Effector CD8-positive, alpha-beta T cell (primary cell): ENCODE results near the gene LHCGR.
"Not testable (repeated sequence)": the region's sequence is repeated elsewhere in the genome, so short reads cannot be mapped to it uniquely, and the experiment has no call there.

ENCODE experiments used
- DNase-seq: peaks from one replicate; lab custom pipeline; 2025; lab: John Stamatoyannopoulos, UW

LHCGR gene

GRCh38 chr2:48709096-48710034, 46.2 kb downstream of the LHCGR start:
- DNase-seq: no peak

- DNase-seq: no peak
Measured at GRCh38 chr2:48707466-48707865, 48.1 kb downstream of the LHCGR start.

- DNase-seq: not testable (repeated sequence)
Measured at GRCh38 chr2:48703621-48704020, 51.9 kb downstream of the LHCGR start.

GRCh38 chr2:48699348-48699930, 56.1 kb downstream of the LHCGR start:
- DNase-seq: no peak

GRCh38 chr2:48696881-48697280, 58.6 kb downstream of the LHCGR start:
- DNase-seq: no peak

GRCh38 chr2:48695991-48696390, 59.5 kb downstream of the LHCGR start:
- DNase-seq: no peak

- no peak for DNase-seq
Measured at GRCh38 chr2:48694149-48694548, 61.4 kb downstream of the LHCGR start.

- no peak for DNase-seq
Measured at GRCh38 chr2:48693645-48694044, 61.9 kb downstream of the LHCGR start.

- DNase-seq: no peak
Measured at GRCh38 chr2:48693066-48693465, 62.5 kb downstream of the LHCGR start.

GRCh38 chr2:48691935-48692691, 63.4 kb downstream of the LHCGR start:
- no peak for DNase-seq

GRCh38 chr2:48685126-48685525, 70.4 kb downstream of the LHCGR start:
- DNase-seq: no peak

GRCh38 chr2:48677450-48677849, 78.1 kb downstream of the LHCGR start:
- DNase-seq: no peak

GRCh38 chr2:48674933-48675332, 80.6 kb downstream of the LHCGR start:
- no peak for DNase-seq

- no peak for DNase-seq
Measured at GRCh38 chr2:48673581-48673980, 81.9 kb downstream of the LHCGR start.

GRCh38 chr2:48668992-48669391, 86.5 kb downstream of the LHCGR start:
- no peak for DNase-seq

GRCh38 chr2:48651158-48651790, 104.2 kb downstream of the LHCGR start:
- DNase-seq: no peak

GRCh38 chr2:48638261-48638660, 117.3 kb downstream of the LHCGR start:
- DNase-seq: no peak
